Loucy (cell line): ENCODE data around the gene TOGARAM2.

Source experiments
- EZH2phosphoT487 ChIP-seq: fragments of 200-600 bp; IDR thresholded peaks from 2 replicates; pipeline ENCODE4 v1.6.1; 2018; ENCODE audit warnings: antibody characterized with exemption, mild to moderate bottlenecking, moderate library complexity, borderline replicate concordance
- TF ChIP-seq, protein P1 (sequence below): fragments of 200-600 bp; sonication (generic); conservative IDR thresholded peaks from 2 replicates; pipeline ENCODE4 v1.5.1; 2014; ENCODE audit warnings: mild to moderate bottlenecking, antibody characterized with exemption, low read length

DNA sequence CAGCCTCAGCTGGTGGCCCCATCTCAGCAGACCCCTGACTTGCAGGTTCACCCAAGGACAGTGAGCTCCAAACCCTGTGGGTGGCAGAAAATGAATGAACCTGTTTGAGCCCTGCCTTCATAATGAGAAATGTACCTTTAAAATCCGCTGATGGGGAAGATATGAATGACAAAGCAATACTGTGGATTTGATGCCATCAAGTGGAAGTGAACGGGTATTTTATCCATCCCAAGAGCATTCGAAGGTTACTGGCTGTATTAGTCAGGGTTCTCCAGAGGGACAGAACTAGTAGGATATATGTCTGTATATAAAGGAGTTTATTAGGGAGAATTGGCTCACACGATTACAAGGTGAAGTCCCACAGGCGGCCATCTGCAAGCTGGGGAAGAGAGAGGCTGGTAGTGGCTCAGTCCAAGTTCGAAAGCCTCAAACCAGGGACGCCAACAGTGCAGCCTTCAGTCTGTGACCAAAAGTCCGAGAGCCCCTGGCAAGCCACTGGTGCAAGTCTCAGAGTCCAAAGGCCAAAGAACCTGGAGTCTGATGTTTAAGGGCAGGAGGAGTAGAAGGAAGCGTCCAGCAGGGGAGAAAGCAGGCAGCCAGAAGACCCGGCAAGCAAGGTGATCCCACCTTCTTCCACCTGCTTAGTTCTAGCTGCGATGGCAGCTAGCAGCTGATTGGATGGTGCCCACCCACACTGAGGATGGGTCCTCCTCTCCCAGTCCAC, 32.1 kb downstream of the TOGARAM2 start:
- TF ChIP-seq, protein P1, sequence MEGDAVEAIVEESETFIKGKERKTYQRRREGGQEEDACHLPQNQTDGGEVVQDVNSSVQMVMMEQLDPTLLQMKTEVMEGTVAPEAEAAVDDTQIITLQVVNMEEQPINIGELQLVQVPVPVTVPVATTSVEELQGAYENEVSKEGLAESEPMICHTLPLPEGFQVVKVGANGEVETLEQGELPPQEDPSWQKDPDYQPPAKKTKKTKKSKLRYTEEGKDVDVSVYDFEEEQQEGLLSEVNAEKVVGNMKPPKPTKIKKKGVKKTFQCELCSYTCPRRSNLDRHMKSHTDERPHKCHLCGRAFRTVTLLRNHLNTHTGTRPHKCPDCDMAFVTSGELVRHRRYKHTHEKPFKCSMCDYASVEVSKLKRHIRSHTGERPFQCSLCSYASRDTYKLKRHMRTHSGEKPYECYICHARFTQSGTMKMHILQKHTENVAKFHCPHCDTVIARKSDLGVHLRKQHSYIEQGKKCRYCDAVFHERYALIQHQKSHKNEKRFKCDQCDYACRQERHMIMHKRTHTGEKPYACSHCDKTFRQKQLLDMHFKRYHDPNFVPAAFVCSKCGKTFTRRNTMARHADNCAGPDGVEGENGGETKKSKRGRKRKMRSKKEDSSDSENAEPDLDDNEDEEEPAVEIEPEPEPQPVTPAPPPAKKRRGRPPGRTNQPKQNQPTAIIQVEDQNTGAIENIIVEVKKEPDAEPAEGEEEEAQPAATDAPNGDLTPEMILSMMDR = no peak
- no peak for TF ChIP-seq EZH2phosphoT487
